Endothelial cell of umbilical vein (primary cell): Measurements from ENCODE around the gene FJX1. TPM values are rescaled to one million over a fixed set of nuclear protein-coding genes. Genes with fewer than 3 reads are reported as not detected.

Source experiments
- BruUV-seq: library from RNA; stranded (reverse); fragments of 400-500 nt; replicated peaks from 2 replicates; lab custom pipeline; 2021; lab: Mats Ljungman, UMichigan
- CTCF ChIA-PET: fragments of 300-600, 350-600 bp; sonication (Branson Sonifier 250); formaldehyde crosslinking; loops from one replicate; lab custom pipeline; 2021; ENCODE audit warnings: antibody characterized with exemption, inconsistent platforms; lab: Charles Lee
- POLR2A ChIA-PET: fragments of 300-600, 350-600 bp; sonication (Branson Sonifier 250); formaldehyde crosslinking; loops from one replicate; lab custom pipeline; 2021; ENCODE audit warnings: antibody characterized with exemption, inconsistent platforms; lab: Charles Lee
- DNase-seq: peaks from one replicate; pipeline ENCODE4 v3.0.0-alpha.2; 2011; ENCODE audit warnings: low read depth, low spot score
- FAIRE-seq: peaks from 2 replicates; lab custom pipeline; 2011; peaks lifted over from hg19 to GRCh38; lab: Jason Lieb, UNC
- H2AFZ ChIP-seq: 2 replicates; pipeline ENCODE4 v1.6.0; 2012; ENCODE audit warnings: low read depth, low read length, control low read depth, inconsistent platforms
- H3K27ac ChIP-seq: 2 replicates; pipeline ENCODE4 v1.5.1; 2011; ENCODE audit warnings: low read depth, mild to moderate bottlenecking, control low read depth, low read length, moderate library complexity; ENCODE audit not compliant: insufficient read depth
- H3K27me3 ChIP-seq, 2 experiments: 2 replicates each; pipeline versions ENCODE4 v1.6.0 to v1.6.1; 2011; ENCODE audit warnings: low read length in 2 of 2, mixed read lengths in 1 of 2; ENCODE audit not compliant: control insufficient read depth in 2 of 2, insufficient read depth in 2 of 2
- H3K36me3 ChIP-seq, 2 experiments: 2 replicates in 1 of 2; 3 replicates in 1 of 2; pipeline ENCODE4 v1.5.1; 2011; ENCODE audit warnings: low read length in 2 of 2, mild to moderate bottlenecking in 1 of 2, moderate library complexity in 1 of 2; ENCODE audit not compliant: control insufficient read depth in 2 of 2, insufficient read depth in 2 of 2; ENCODE audit errors: extremely low read depth in 1 of 2
- H3K4me1 ChIP-seq: 3 replicates; pipeline ENCODE4 v1.5.1; 2011; ENCODE audit warnings: mild to moderate bottlenecking, low read length; ENCODE audit not compliant: control insufficient read depth, insufficient read depth; ENCODE audit errors: extremely low read depth
- H3K4me2 ChIP-seq: 2 replicates; pipeline ENCODE4 v1.6.1; 2011; ENCODE audit warnings: low read length, control low read depth, mixed read lengths; ENCODE audit not compliant: insufficient read depth
- H3K4me3 ChIP-seq, 3 experiments: fragments of 200-600 bp in 1 of 3; sonication (generic), shearing (Covaris generic) in 1 of 3; replicated peaks in 1 of 3; 2 replicates each; pipeline ENCODE4 v1.5.1; 2011 to 2016; ENCODE audit warnings: control low read depth in 3 of 3, low read length in 3 of 3, mild to moderate bottlenecking in 2 of 3, inconsistent platforms in 1 of 3, low read depth in 1 of 3, moderate library complexity in 1 of 3; ENCODE audit not compliant: insufficient read depth in 1 of 3
- H3K79me2 ChIP-seq: 2 replicates; pipeline ENCODE4 v1.6.0; 2012; ENCODE audit warnings: low read length, inconsistent platforms; ENCODE audit not compliant: control insufficient read depth, insufficient read depth
- H3K9ac ChIP-seq: replicated peaks from 2 replicates; pipeline ENCODE3; 2011; ENCODE audit warnings: low read length, control low read depth; ENCODE audit not compliant: insufficient read depth; ENCODE audit errors: extremely low read depth
- H3K9me1 ChIP-seq: replicated peaks from 3 replicates; pipeline ENCODE4 v1.6.0; 2011; ENCODE audit warnings: mild to moderate bottlenecking, low read length; ENCODE audit not compliant: control insufficient read depth, insufficient read depth; ENCODE audit errors: extremely low read depth
- H3K9me3 ChIP-seq: replicated peaks from 2 replicates; pipeline ENCODE4 v1.5.1; 2012; ENCODE audit warnings: low read length, inconsistent platforms; ENCODE audit not compliant: control insufficient read depth, insufficient read depth
- H4K20me1 ChIP-seq: replicated peaks from 2 replicates; pipeline ENCODE3; 2011; ENCODE audit warnings: mild to moderate bottlenecking, low read length; ENCODE audit not compliant: control insufficient read depth, insufficient read depth; ENCODE audit errors: extremely low read depth
- EZH2 ChIP-seq: IDR thresholded peaks from 2 replicates; pipeline ENCODE4 v1.6.1; 2012; ENCODE audit warnings: borderline replicate concordance, low read depth, mild to moderate bottlenecking, moderate library complexity, low read length, inconsistent platforms; ENCODE audit not compliant: severe bottlenecking
- FOS ChIP-seq: IDR thresholded peaks from 2 replicates; pipeline ENCODE4 v1.6.1; 2011; ENCODE audit warnings: mild to moderate bottlenecking, low read length, moderate library complexity, borderline replicate concordance; ENCODE audit not compliant: insufficient read depth
- GATA2 ChIP-seq: IDR thresholded peaks from 2 replicates; pipeline ENCODE4 v1.7.0; 2011; ENCODE audit warnings: low read depth, mild to moderate bottlenecking, moderate library complexity, mixed read lengths, low read length; ENCODE audit not compliant: insufficient read length, insufficient read depth
- JUN ChIP-seq: IDR thresholded peaks from 2 replicates; pipeline ENCODE4 v1.6.1; 2011; ENCODE audit warnings: borderline replicate concordance, low read depth; ENCODE audit not compliant: insufficient read length, insufficient read depth
- MYC ChIP-seq: IDR thresholded peaks from one replicate; pipeline ENCODE4 v1.6.1; 2011; ENCODE audit warnings: mild to moderate bottlenecking, low read depth, low read length
- POLR2A ChIP-seq: IDR thresholded peaks from 2 replicates; pipeline ENCODE4 v1.6.1; 2012; ENCODE audit warnings: low read depth, mild to moderate bottlenecking, control low read depth, low read length
- POLR2AphosphoS5 ChIP-seq: IDR thresholded peaks from 2 replicates; pipeline ENCODE4 v1.6.1; 2012; ENCODE audit warnings: low read depth, mild to moderate bottlenecking, control low read depth, low read length, moderate library complexity; ENCODE audit not compliant: insufficient read depth
- dilution Hi-C: fragments of 300-500 bp; cut with MboI; formaldehyde crosslinking; loops from one replicate; pipeline ENCODE4 v1.15.0; 2019; ENCODE audit warnings: low sequenced_read_pairs; ENCODE audit not compliant: extremely low pct_ligation_motif_present
- intact Hi-C: fragments of 100-400 bp; cut with micrococcal nuclease; formaldehyde crosslinking; loops from one replicate; pipeline ENCODE4 v1.10.0; 2022
- polyA plus RNA-seq, 4 experiments: library from polyadenylated mRNA; depleted of rRNA in 3 of 4; stranded (reverse) in 3 of 4; unstranded in 1 of 4; fragments of >200 nt; gene quantifications; 2 replicates each; pipeline versions ENCODE4 v1.2.1 to v1.2.3, GENCODE V29; 2011 to 2012; ENCODE audit warnings: missing spikeins in 1 of 4
- total RNA-seq: library from RNA; stranded (reverse); gene quantifications from 2 replicates; pipeline ENCODE4 v1.2.3, GENCODE V29; 2021
- TF ChIP-seq, protein P1 (sequence below), 2 donors: IDR thresholded peaks; 1 replicate in 1 of 2; 2 replicates in 1 of 2; pipeline ENCODE4 v1.5.1; 2011; ENCODE audit warnings: low read length in 2 of 2, mild to moderate bottlenecking in 2 of 2, moderate library complexity in 2 of 2, control low read depth in 1 of 2, inconsistent platforms in 1 of 2, low read depth in 1 of 2; ENCODE audit not compliant: insufficient read depth in 1 of 2; ENCODE audit errors: extremely low read depth in 1 of 2
- TF ChIP-seq, protein P2 (sequence below): IDR thresholded peaks from 2 replicates; pipeline ENCODE4 v1.6.1; 2011; ENCODE audit not compliant: insufficient read depth, insufficient read length

FJX1 gene
- total and polyA plus RNA-seq, 2 donors (not counting 3 experiments of a cell fraction or from before 2014, with no cell fraction given): 9.2 to 26.6 TPM

DNA sequence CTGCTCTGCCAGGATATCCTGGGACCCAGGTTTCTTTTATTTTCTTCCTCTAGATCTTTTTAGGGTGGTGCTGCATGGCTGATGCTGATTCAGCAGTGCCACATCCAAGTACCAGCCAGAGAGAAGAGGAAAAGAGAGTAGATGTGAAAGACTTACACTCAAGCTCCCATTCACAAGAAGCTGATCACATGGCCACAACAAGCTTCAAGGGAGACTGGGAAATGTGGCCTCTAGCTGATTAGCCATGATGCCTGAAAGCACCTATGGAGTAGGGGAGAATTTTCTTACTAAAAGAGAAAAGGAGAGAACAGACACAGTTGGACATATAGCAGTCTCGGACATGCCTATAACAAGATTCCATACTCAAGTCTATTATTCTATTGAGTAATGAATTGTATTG lies 34.4 kb upstream of the FJX1 start:
- no peak overlapping the region for H3K4me3 ChIP-seq
- H3K36me3 ChIP-seq: no peaks in the 10 kb centered on the region
- H3K4me2 ChIP-seq: no peak overlapping the region
- ChIA-PET CTCF (interaction anchor here (0.8 kb wide), 1 partner anchor 238 kb away, joined by 3 read pairs; no protein-coding TSS in a partner anchor), POLR2A (no interaction called here)
- no peaks in the 10 kb centered on the region for H4K20me1 ChIP-seq
- H3K9ac ChIP-seq: no peak overlapping the region
- TF ChIP-seq, protein P1, sequence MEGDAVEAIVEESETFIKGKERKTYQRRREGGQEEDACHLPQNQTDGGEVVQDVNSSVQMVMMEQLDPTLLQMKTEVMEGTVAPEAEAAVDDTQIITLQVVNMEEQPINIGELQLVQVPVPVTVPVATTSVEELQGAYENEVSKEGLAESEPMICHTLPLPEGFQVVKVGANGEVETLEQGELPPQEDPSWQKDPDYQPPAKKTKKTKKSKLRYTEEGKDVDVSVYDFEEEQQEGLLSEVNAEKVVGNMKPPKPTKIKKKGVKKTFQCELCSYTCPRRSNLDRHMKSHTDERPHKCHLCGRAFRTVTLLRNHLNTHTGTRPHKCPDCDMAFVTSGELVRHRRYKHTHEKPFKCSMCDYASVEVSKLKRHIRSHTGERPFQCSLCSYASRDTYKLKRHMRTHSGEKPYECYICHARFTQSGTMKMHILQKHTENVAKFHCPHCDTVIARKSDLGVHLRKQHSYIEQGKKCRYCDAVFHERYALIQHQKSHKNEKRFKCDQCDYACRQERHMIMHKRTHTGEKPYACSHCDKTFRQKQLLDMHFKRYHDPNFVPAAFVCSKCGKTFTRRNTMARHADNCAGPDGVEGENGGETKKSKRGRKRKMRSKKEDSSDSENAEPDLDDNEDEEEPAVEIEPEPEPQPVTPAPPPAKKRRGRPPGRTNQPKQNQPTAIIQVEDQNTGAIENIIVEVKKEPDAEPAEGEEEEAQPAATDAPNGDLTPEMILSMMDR (IDR thresholded peaks at IDR 0.05; ENCODE audit: extremely low read depth in 1 of 2, insufficient read depth in 1 of 2, low read depth in 1 of 2, low read length in 2 of 2): no peak
- no peak for TF ChIP-seq EZH2
- no peak for TF ChIP-seq POLR2AphosphoS5
- TF ChIP-seq JUN: no peak
- TF ChIP-seq FOS: no peak
- TF ChIP-seq POLR2A: no peak
- TF ChIP-seq, protein P2, sequence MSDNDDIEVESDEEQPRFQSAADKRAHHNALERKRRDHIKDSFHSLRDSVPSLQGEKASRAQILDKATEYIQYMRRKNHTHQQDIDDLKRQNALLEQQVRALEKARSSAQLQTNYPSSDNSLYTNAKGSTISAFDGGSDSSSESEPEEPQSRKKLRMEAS: no peak
- TF ChIP-seq MYC: no peak
- TF ChIP-seq GATA2: no peak
- DNase-seq (no peak), FAIRE-seq (no peak)
- H3K9me3 ChIP-seq: no peaks in the 10 kb centered on the region
- dilution Hi-C loops (no loop called here), intact Hi-C loops (no loop called here)
- no peaks in the 10 kb centered on the region for H3K79me2 ChIP-seq
- no peaks in the 10 kb centered on the region for H3K9me1 ChIP-seq
- no TSS peak for BruUV-seq
- H3K4me1 ChIP-seq: peaks cover 6% of the 10 kb centered on the region
- peaks cover 5 to 12% of the 10 kb centered on the region in 2 experiments for H3K27me3 ChIP-seq
- H2AFZ ChIP-seq: no peak overlapping the region
- no peak overlapping the region for H3K27ac ChIP-seq
